ENCODE data around the gene ABHD2. TPM values are rescaled to one million over a fixed set of nuclear protein-coding genes. Genes with fewer than 3 reads are reported as not detected.

Gene ABHD2
- total RNA-seq, 4 donors from 2014 or later: 49.8 to 82.3 (median 72.1) TPM

DNA sequence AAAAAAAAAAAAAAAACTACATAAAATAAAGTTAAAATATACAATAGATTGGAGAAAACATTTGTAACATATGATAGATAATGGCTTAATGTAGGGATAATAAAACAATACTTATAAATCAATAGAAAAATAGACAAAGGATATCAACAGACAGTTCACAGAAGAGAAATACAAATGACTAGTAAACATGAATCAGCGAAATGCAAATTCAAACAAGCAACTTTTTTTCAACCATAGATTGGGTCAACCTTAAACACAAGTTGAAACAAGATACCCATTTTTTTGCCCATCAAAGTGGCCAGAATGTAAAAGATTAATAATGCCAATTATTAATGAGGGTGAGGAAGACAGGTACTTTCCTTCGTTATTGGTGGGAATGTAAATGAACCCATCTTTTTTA lies 59.9 kb downstream of the ABHD2 start:
- no peaks in the 10 kb centered on the region for H3K9me3 ChIP-seq
- TF ChIP-seq POLR2AphosphoS5 (IDR thresholded peaks at IDR 0.05) (no peak), EP300 (IDR thresholded peaks at IDR 0.05) (no peak), POLR2A (IDR thresholded peaks at IDR 0.05; ENCODE audit: low read depth) (no peak)
- TF ChIP-seq, protein P1, sequence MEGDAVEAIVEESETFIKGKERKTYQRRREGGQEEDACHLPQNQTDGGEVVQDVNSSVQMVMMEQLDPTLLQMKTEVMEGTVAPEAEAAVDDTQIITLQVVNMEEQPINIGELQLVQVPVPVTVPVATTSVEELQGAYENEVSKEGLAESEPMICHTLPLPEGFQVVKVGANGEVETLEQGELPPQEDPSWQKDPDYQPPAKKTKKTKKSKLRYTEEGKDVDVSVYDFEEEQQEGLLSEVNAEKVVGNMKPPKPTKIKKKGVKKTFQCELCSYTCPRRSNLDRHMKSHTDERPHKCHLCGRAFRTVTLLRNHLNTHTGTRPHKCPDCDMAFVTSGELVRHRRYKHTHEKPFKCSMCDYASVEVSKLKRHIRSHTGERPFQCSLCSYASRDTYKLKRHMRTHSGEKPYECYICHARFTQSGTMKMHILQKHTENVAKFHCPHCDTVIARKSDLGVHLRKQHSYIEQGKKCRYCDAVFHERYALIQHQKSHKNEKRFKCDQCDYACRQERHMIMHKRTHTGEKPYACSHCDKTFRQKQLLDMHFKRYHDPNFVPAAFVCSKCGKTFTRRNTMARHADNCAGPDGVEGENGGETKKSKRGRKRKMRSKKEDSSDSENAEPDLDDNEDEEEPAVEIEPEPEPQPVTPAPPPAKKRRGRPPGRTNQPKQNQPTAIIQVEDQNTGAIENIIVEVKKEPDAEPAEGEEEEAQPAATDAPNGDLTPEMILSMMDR (IDR thresholded peaks at IDR 0.05): no peak
- WGBS: 66% methylated on average over 2 of the region's 2 CpGs
- H3K36me3 ChIP-seq: peaks cover 8 to 22% (median 18%) of the 10 kb centered on the region in 4 donors
- DNase-seq (ENCODE audit: extremely low spot score): no peak
- H3K4me3 ChIP-seq: no peak overlapping the region
- peaks cover 27 to 50% (median 37%) of the 10 kb centered on the region in 4 donors for H3K4me1 ChIP-seq
- no peaks in the 10 kb centered on the region for H3K27me3 ChIP-seq
- no peak overlapping the region for H3K27ac ChIP-seq (replicated peaks in 1 of 4)
- intact Hi-C loops (cut with DNase I): no loop called here

DNA sequence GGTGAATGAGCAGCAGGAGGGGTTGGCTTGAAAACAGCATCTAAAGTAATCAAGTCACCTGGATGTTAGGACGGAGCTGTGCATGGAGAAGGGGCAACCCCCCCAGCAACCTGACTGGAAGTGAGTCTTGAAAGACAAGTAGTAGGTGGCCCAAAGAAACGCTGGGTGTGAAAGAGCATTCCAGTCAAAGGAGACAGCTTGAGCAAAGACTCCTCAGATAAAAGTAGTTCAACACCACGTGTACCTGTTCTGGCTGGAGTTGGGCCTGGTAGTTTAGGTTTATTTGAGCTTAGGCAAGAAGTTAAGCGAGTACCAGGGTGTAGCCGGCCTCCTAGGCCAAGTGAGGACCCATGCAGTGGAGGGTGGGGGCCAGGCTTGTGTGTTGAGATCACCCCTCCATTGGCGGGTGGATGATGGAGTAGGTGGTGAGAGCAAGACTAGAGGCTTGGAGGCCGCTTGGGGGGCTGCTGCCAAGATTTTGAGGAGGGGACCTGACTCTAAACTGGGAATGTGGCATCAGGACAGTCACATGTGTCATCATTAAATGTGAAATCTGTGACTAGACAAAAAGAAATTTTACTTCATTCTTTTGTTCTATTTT lies 61.3 kb downstream of the ABHD2 start:
- intact Hi-C loops (cut with DNase I): no loop called here
- H3K4me1 ChIP-seq: peaks cover 12 to 38% (median 24%) of the 10 kb centered on the region in 4 donors
- peak overlapping the region in 1 of 4 donors; percentile 18 for H3K27ac ChIP-seq (replicated peaks in 1 of 4)
- 91% methylated on average over 7 of the region's 7 CpGs for WGBS
- TF ChIP-seq POLR2AphosphoS5 (IDR thresholded peaks at IDR 0.05) (no peak), POLR2A (IDR thresholded peaks at IDR 0.05; ENCODE audit: low read depth) (no peak), EP300 (IDR thresholded peaks at IDR 0.05) (no peak)
- TF ChIP-seq, protein P1 (IDR thresholded peaks at IDR 0.05): no peak
- no peaks in the 10 kb centered on the region for H3K27me3 ChIP-seq
- H3K9me3 ChIP-seq: no peaks in the 10 kb centered on the region
- no peak overlapping the region for H3K4me3 ChIP-seq
- H3K36me3 ChIP-seq: peaks cover 8 to 37% (median 21%) of the 10 kb centered on the region in 4 donors
- DNase-seq (ENCODE audit: extremely low spot score): no peak

DNA sequence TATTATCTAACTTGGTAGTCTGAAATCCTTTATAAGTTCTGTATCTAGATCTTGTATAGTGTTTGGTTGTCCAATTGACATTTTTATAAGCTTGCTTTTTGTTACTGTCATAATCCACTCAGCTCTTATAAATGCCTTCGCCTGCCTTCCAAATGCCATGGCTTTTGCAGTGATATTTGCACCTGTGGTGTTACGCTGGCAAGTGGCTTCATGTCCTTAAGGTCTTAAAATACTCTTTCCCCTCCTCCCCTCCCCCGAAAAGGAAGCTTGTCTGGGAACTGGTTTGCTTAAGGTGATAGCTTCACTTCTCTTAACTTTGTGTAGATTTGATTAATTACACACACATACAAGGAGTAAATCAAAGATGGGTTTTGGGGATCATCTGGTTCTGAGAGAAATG lies 62.0 kb downstream of the ABHD2 start:
- H3K36me3 ChIP-seq: peaks cover 10 to 39% (median 23%) of the 10 kb centered on the region in 4 donors
- no peak for DNase-seq (ENCODE audit: extremely low spot score)
- peaks cover 11 to 31% (median 20%) of the 10 kb centered on the region in 4 donors for H3K4me1 ChIP-seq
- peak overlapping the region in 1 of 4 donors; percentile 6 for H3K27ac ChIP-seq (replicated peaks in 1 of 4)
- TF ChIP-seq POLR2A (IDR thresholded peaks at IDR 0.05; ENCODE audit: low read depth) (no peak), POLR2AphosphoS5 (IDR thresholded peaks at IDR 0.05) (no peak), EP300 (IDR thresholded peaks at IDR 0.05) (no peak)
- TF ChIP-seq, protein P1 (IDR thresholded peaks at IDR 0.05): no peak
- intact Hi-C loops (cut with DNase I): no loop called here
- H3K9me3 ChIP-seq: no peaks in the 10 kb centered on the region
- H3K27me3 ChIP-seq: no peaks in the 10 kb centered on the region
- no peak overlapping the region for H3K4me3 ChIP-seq
- WGBS: 88% methylated on average over 3 of the region's 3 CpGs

DNA sequence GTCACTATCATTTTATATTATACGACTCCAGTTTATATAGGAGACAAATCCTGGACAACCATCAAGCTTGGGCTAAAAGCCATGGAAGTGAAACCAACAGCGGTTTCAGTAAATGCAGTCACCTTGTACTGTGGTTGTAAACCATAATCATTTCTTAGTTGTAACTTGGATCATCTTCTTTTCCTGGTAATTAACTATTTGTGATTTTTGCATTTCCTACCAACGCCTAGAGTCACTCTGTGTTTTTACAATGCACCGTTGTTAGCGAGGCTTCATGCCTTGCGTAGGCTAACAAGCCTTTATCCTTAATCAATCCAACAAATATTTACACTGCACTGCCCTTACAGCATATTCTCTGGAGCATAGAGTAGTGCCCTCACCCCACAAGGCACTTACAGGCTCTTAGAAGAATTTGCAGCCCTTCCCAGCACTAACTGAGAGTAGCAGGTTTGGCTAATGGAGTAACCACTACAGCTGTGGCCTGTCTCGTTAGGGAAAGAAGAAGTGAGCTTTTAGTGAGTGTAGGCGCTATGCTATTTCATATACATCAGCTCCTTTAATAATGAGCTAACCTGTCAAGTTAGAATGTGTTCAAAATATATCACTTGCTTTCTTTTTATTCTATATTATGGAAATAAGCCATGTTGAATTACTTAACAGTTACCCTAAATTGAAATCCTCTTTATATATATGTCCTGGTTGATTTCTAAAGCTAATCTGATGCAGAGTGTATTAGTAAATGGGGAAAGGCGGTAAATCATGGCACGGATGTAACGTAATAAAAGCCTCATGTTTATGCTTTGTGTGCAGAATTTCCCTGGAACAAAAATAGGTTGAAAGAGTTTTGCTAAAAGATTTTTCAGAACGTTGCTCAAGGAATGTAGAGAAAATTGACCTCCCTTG lies 62.8 kb downstream of the ABHD2 start:
- WGBS: 74% methylated on average over 12 of the region's 12 CpGs
- H3K9me3 ChIP-seq: no peaks in the 10 kb centered on the region
- no peaks in the 10 kb centered on the region for H3K27me3 ChIP-seq
- H3K4me3 ChIP-seq: no peak overlapping the region
- no peak for TF ChIP-seq EP300 (IDR thresholded peaks at IDR 0.05)
- TF ChIP-seq POLR2AphosphoS5 (IDR thresholded peaks at IDR 0.05): no peak
- no peak for TF ChIP-seq POLR2A (IDR thresholded peaks at IDR 0.05; ENCODE audit: low read depth)
- peaks cover 6 to 24% (median 17%) of the 10 kb centered on the region in 4 donors for H3K4me1 ChIP-seq
- peaks cover 16 to 45% (median 30%) of the 10 kb centered on the region in 4 donors for H3K36me3 ChIP-seq
- intact Hi-C loops (cut with DNase I): no loop called here
- peak overlapping the region in 2 of 4 donors; percentile 5 to 6 for H3K27ac ChIP-seq (replicated peaks in 1 of 4)
- DNase-seq (ENCODE audit: extremely low spot score): no peak

DNA sequence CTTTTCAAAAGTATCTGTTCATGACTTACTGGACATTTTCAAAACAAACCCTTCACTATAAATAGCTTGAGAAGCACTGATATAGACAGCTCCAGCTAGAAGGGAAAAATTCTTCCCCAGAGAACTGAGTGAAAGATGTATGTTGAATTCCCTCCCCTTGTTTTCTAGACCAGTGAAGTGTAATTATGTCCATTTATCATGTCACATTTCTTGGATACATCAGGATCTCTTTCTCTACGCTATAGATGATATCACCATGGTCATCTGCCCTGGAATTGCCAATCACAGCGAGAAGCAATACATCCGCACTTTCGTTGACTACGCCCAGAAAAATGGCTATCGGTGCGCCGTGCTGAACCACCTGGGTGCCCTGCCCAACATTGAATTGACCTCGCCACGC lies 66.9 kb downstream of the ABHD2 start:
- H3K27ac ChIP-seq (replicated peaks in 1 of 4): no peak overlapping the region
- no peaks in the 10 kb centered on the region for H3K9me3 ChIP-seq
- TF ChIP-seq, protein P1 (IDR thresholded peaks at IDR 0.05): no peak
- TF ChIP-seq EP300 (IDR thresholded peaks at IDR 0.05) (no peak), POLR2A (IDR thresholded peaks at IDR 0.05; ENCODE audit: low read depth) (no peak), POLR2AphosphoS5 (IDR thresholded peaks at IDR 0.05) (no peak)
- WGBS: 95% methylated on average over 10 of the region's 10 CpGs
- no peak overlapping the region for H3K4me3 ChIP-seq
- intact Hi-C loops (cut with DNase I): no loop called here
- peaks cover 3 to 15% (median 13%) of the 10 kb centered on the region in 4 donors for H3K4me1 ChIP-seq
- no peaks in the 10 kb centered on the region for H3K27me3 ChIP-seq
- DNase-seq (ENCODE audit: extremely low spot score): no peak
- peaks cover 16 to 79% (median 50%) of the 10 kb centered on the region in 4 donors for H3K36me3 ChIP-seq

Measured in esophagus muscularis mucosa (tissue), 4 donors.